GM19463 (cell line): Measurements from ENCODE around the gene VPS4A.

Experiments
- ATAC-seq: cut with Tn5 transposase; IDR thresholded peaks from one replicate; pipeline ENCODE4 v1.9.1; 2021; ENCODE audit warnings: mild to moderate bottlenecking, moderate library complexity; ENCODE audit not compliant: unreplicated experiment

Gene VPS4A

GRCh38 chr16:69306031-69306430, 5.1 kb upstream of the VPS4A start:
- no peak for ATAC-seq

DNA sequence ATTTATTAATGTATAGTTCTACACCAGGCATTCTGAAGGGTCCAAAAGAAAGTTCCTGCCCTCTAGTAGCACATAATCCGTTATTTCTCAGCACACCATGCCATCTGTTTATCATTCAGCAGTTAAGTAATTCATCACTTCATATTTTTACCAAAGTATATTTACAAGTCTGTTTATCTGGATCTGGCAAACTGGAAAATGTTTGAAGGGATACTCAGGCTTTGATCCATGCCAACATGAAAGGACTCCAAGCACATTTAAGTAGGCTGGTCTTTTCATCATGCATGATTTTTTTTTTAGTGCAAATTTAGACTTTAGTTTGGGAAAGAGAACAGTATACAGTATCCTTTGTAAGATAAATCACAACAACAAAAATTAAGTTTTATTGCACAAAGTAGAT, 4.1 kb upstream of the VPS4A start:
- no peak for ATAC-seq

DNA sequence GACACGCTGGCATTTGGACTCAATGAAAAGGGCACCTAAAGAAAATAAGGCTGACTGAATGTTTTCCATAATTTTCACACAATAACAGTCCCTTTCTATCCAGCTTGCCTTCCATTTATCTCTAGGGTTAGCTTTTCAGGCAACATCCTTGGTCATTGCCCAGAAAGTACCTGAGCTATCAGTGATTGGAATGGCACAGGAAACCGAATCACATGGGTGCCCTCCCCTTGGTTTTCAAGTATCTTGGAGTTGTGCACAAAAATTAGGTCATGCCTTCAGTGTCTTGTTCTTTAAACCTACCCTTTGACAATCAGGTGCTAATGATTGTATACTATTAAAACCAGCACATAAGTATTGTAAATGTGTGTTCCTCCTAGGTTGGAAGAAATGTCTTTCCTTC, 3.3 kb upstream of the VPS4A start:
- no peak for ATAC-seq

GRCh38 chr16:69309316-69309715, 1.8 kb upstream of the VPS4A start:
- no peak for ATAC-seq

GRCh38 chr16:69311533-69312387, 610 bp downstream of the VPS4A start:
- ATAC-seq, result peak; percentile 45

GRCh38 chr16:69313469-69313868, 2.3 kb downstream of the VPS4A start:
- ATAC-seq, result no peak

DNA sequence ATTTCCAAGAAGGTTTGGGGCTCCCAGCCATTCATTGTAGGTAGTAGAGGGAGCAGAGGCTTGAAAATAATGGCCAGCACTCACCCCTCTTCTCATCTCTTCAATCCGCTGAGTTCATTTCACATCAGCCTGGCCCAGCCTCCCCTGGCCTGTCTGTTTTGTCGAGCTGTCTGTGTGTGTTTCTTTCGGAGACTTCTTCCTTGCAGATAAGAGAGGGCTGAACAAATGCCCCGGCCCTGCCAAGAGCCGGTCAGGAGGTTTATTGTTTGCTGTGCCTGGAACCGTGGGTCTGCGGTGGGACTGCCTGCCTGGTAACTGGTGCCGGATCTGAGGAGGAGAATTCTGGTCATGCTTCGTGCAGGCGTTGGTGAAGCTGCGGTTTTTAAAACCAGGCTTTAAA, 3.4 kb downstream of the VPS4A start:
- no peak for ATAC-seq

GRCh38 chr16:69315486-69316311, 4.5 kb downstream of the VPS4A start:
- no peak for ATAC-seq

- no peak for ATAC-seq
Observed at GRCh38 chr16:69316595-69317034, 5.5 kb downstream of the VPS4A start.

GRCh38 chr16:69318177-69318910, 7.2 kb downstream of the VPS4A start:
- no peak for ATAC-seq

- no peak for ATAC-seq
Observed at GRCh38 chr16:69318911-69319289, 7.8 kb downstream of the VPS4A start.

- ATAC-seq, result no peak
Observed at GRCh38 chr16:69319381-69319780, 8.2 kb downstream of the VPS4A start.

- ATAC-seq, result no peak
Observed at GRCh38 chr16:69319826-69320739, 8.9 kb downstream of the VPS4A start.

DNA sequence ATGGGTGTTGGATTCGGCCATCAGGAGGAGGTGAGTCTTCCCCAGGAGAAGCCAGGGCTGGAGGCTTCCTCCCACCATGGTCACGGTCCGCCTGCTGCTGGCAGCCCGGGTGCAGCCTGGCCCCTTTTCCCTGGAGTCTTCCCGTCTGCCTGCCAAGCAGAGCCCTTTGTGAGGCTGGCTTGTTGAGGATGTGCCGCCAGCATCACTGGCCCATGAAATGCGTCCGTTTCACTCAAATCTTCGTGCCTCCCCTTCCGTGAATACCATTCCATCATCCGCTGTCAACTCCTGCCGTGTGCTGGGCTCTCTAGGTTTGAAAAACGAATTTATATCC, 9.6 kb downstream of the VPS4A start:
- ATAC-seq, result no peak

GRCh38 chr16:69321080-69321479, 9.9 kb downstream of the VPS4A start:
- ATAC-seq, result no peak

DNA sequence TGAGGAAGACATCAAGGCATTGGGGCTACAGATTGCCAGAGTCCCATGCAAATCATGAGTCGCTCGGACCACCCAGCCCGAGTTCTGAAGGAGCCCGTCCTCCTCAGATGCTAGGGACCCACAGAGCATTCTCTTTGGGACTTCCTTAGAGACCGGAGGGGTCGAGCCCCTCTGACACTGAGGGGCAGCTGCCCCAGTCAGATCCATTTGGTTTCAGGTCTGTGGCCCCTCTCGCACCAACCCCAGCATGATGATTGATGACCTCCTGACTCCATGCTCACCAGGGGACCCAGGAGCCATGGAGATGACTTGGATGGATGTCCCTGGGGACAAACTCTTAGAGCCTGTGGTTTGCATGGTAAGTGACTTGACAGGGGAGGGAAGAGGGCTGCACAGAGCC, 11.2 kb downstream of the VPS4A start:
- ATAC-seq, result no peak

DNA sequence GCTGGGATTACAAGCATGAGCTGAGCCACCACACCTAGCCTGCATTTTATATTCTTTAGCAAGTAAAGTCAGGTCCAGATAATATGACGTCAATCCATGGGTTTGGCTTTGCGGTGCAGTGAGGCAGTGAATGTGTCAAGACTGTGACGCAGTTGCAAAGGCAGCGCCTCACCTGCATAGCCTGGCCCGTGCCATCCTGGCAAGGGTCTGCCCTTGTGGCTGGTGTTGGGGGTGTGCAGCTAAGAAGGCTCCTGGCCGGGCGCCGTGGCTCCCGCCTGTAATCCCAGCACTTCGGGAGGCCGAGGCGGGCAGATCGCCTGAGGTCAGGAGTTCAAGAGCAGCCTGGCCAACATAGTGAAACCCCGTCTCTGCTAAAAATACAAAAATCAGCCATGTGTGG, 12.3 kb downstream of the VPS4A start:
- ATAC-seq, result no peak

GRCh38 chr16:69324013-69324531, 12.9 kb downstream of the VPS4A start:
- no peak for ATAC-seq

DNA sequence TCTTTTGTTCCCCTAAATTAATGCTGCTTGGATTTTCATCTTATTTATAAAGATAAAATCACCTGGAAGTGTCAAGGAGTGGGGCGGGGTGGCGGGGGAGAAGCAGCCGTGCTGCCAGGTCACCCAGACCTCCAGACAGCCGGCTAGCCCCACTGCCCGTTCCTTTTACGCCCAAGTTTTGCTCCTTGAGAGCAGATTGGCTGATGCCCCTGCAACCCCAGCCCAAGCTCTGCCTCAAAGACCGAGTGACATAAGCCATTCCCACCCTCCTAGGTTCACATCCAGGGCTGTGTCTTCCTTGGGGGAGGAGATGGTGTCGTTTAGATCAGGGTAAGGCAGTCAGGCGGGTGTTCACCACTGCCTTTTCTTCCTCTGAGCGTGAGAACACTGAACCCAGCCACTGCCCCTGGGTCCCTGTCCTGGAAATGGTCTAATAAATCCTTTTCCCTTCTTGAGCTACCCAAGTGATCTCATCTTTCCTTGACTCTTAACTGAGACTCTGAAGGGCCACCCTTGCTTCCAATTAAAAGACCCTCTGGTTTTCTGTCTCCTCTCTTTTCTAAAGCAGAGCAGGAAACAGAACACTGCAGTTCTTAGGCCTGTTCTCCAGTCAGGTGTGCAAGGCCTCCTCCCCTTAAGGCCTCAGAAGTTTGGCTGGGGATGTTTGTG, 13.6 kb downstream of the VPS4A start:
- ATAC-seq, result no peak

DNA sequence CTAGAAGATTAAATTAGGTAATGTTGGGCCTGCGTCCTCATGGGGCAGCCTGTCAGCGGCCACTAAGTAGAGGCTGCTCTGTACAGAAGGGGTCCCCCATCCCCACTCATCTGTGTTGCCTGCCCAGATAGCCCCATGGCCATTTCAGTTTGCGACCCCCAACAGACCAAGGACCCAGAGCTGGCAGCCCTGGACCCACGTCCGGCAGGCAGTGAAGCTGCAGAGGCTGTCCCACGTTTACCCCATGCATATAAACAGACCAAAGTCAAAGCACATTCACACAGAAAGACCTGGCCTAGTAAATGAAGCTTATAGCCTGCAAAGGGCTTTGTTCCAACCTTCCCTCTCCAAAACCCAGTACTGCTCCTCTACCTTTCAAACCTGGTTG, 14.6 kb downstream of the VPS4A start:
- no peak for ATAC-seq
